HCT116 (cell line): ENCODE data around the gene SNX25. TPM values are rescaled to one million over a fixed set of nuclear protein-coding genes. Genes with fewer than 3 reads are reported as not detected.

Experiments used
- ATAC-seq: fragments of 200-7000 bp; cut with Tn5 transposase; 2 replicates; pipeline ENCODE4 v1.9.1; 2020; ENCODE audit warnings: mild to moderate bottlenecking, moderate library complexity
- BruUV-seq: library from RNA; stranded (reverse); fragments of 400-500 nt; replicated peaks from 2 replicates; lab custom pipeline; 2021; lab: Mats Ljungman, UMichigan
- CTCF ChIA-PET: fragments of 300-600 bp; sonication (Branson Sonifier 250); formaldehyde crosslinking; loops from one replicate; lab custom pipeline; 2021; ENCODE audit warnings: antibody characterized with exemption; lab: Charles Lee
- POLR2A ChIA-PET: fragments of 300-600, 350-600 bp; sonication (Branson Sonifier 250); formaldehyde crosslinking; loops from one replicate; lab custom pipeline; 2021; ENCODE audit warnings: antibody characterized with exemption; lab: Charles Lee
- RAD21 ChIA-PET, 2 experiments: fragments of 300-600 bp; sonication (Branson Sonifier 250); formaldehyde crosslinking; loops; one replicate each; lab custom pipeline; 2023; ENCODE audit warnings: low total read pairs in 2 of 2; ENCODE audit not compliant: uncharacterized antibody in 2 of 2, unreplicated experiment in 2 of 2, low non-redundant PET in 1 of 2; lab: Charles Lee
- DNase-seq: peaks from one replicate; pipeline ENCODE4 v3.0.0-alpha.2; 2010; ENCODE audit warnings: low read depth, low spot score
- H2AFZ ChIP-seq: fragments of 200-600 bp; shearing (Covaris generic), sonication (generic); 2 replicates; pipeline ENCODE4 v1.6.1; 2017; ENCODE audit warnings: low read depth, mixed run types, mixed read lengths, antibody characterized with exemption, low read length; ENCODE audit not compliant: poor library complexity, severe bottlenecking
- H3K27ac ChIP-seq: 2 replicates; pipeline ENCODE4 v1.5.1; 2012; ENCODE audit warnings: low read depth, low read length
- H3K27me3 ChIP-seq: fragments of 200-600 bp; sonication (generic); 2 replicates; pipeline ENCODE4 v1.6.1; 2016; ENCODE audit warnings: mixed run types, low read length, mixed read lengths; ENCODE audit not compliant: insufficient read depth
- H3K36me3 ChIP-seq, 2 experiments: fragments of 200-500 bp in 1 of 2; fragments of 200-600 bp in 1 of 2; sonication (Bioruptor generic) in 1 of 2; sonication (generic) in 1 of 2; 2 replicates each; pipeline versions ENCODE4 v1.5.1 to v1.6.1; 2014 to 2016; ENCODE audit warnings: low read length in 2 of 2, inconsistent platforms in 1 of 2, mixed read lengths in 1 of 2, mixed run types in 1 of 2; ENCODE audit not compliant: insufficient read depth in 2 of 2, control insufficient read depth in 1 of 2
- H3K4me1 ChIP-seq, 2 experiments: fragments of 200-600 bp in 1 of 2; sonication (generic) in 1 of 2; 2 replicates each; pipeline versions ENCODE4 v1.5.1 to v1.6.1; 2012 to 2017; ENCODE audit warnings: low read length in 2 of 2, inconsistent platforms in 1 of 2, mild to moderate bottlenecking in 1 of 2, mixed read lengths in 1 of 2, mixed run types in 1 of 2, moderate library complexity in 1 of 2; ENCODE audit not compliant: insufficient read depth in 2 of 2, control insufficient read depth in 1 of 2
- H3K4me2 ChIP-seq: fragments of 200-600 bp; sonication (generic); 2 replicates; pipeline ENCODE4 v1.6.1; 2017; ENCODE audit warnings: mixed run types, low read length, mixed read lengths
- H3K4me3 ChIP-seq, 2 experiments: fragments of 200-600 bp in 1 of 2; sonication (generic) in 1 of 2; replicated peaks in 1 of 2; 2 replicates each; pipeline ENCODE4 v1.5.1; 2011 to 2016; ENCODE audit warnings: low read length in 2 of 2, control low read depth in 1 of 2, low read depth in 1 of 2, mild to moderate bottlenecking in 1 of 2, mixed read lengths in 1 of 2, mixed run types in 1 of 2
- H3K79me2 ChIP-seq: fragments of 200-600 bp; sonication (generic); 2 replicates; pipeline ENCODE4 v1.6.1; 2017; ENCODE audit warnings: mild to moderate bottlenecking, mixed run types, low read length, moderate library complexity, mixed read lengths; ENCODE audit not compliant: insufficient read depth
- H3K9ac ChIP-seq: fragments of 200-600 bp; sonication (generic); 2 replicates; pipeline ENCODE4 v1.6.1; 2016; ENCODE audit warnings: low read length, mixed read lengths
- H3K9me2 ChIP-seq: fragments of 200-600 bp; sonication (generic), shearing (Covaris generic); 2 replicates; pipeline ENCODE4 v1.6.1; 2017; ENCODE audit warnings: mixed run types, mild to moderate bottlenecking, moderate library complexity; ENCODE audit not compliant: insufficient read depth
- H3K9me3 ChIP-seq, 2 experiments: fragments of 200-500 bp in 1 of 2; fragments of 200-600 bp in 1 of 2; sonication (Bioruptor generic) in 1 of 2; sonication (generic) in 1 of 2; 2 replicates each; pipeline ENCODE4 v1.6.1; 2014 to 2017; ENCODE audit warnings: low read length in 2 of 2, mixed read lengths in 2 of 2, inconsistent platforms in 1 of 2, low read depth in 1 of 2, mild to moderate bottlenecking in 1 of 2, mixed run types in 1 of 2, moderate library complexity in 1 of 2; ENCODE audit not compliant: control insufficient read depth in 1 of 2, insufficient read depth in 1 of 2
- H4K20me1 ChIP-seq: fragments of 200-600 bp; sonication (generic), shearing (Covaris generic); 2 replicates; pipeline ENCODE4 v1.6.1; 2017; ENCODE audit warnings: mixed run types, mild to moderate bottlenecking, moderate library complexity; ENCODE audit not compliant: insufficient read depth
- CBX3 ChIP-seq: IDR thresholded peaks from 2 replicates; pipeline ENCODE4 v1.6.1; 2012; ENCODE audit warnings: low read depth
- CEBPB ChIP-seq: IDR thresholded peaks from 2 replicates; pipeline ENCODE4 v1.6.1; 2012; ENCODE audit warnings: low read depth
- EGR1 ChIP-seq: IDR thresholded peaks from 2 replicates; pipeline ENCODE4 v1.6.1; 2012; ENCODE audit warnings: low read depth
- ELF1 ChIP-seq: IDR thresholded peaks from 2 replicates; pipeline ENCODE4 v1.6.1; 2012; ENCODE audit warnings: low read depth, borderline replicate concordance
- EZH2phosphoT487 ChIP-seq: fragments of 200-600 bp; IDR thresholded peaks from 2 replicates; pipeline ENCODE4 v1.6.1; 2018; ENCODE audit warnings: antibody characterized with exemption, borderline replicate concordance
- FOSL1 ChIP-seq: IDR thresholded peaks from 2 replicates; pipeline ENCODE4 v1.6.1; 2012; ENCODE audit warnings: low read depth
- POLR2A ChIP-seq: IDR thresholded peaks from 2 replicates; pipeline ENCODE4 v1.7.0; 2011; ENCODE audit warnings: borderline replicate concordance; ENCODE audit not compliant: insufficient read depth, insufficient read length; ENCODE audit errors: extremely low read depth
- POLR2AphosphoS5 ChIP-seq: IDR thresholded peaks from 2 replicates; pipeline ENCODE4 v1.6.1; 2011; ENCODE audit warnings: mild to moderate bottlenecking, low read depth, low read length, moderate library complexity
- SIN3A ChIP-seq: IDR thresholded peaks from 2 replicates; pipeline ENCODE4 v1.6.1; 2012; ENCODE audit warnings: low read depth
- SP1 ChIP-seq: IDR thresholded peaks from 2 replicates; pipeline ENCODE4 v1.6.1; 2012; ENCODE audit warnings: low read depth
- SRF ChIP-seq: IDR thresholded peaks from 2 replicates; pipeline ENCODE4 v1.6.1; 2012; ENCODE audit warnings: low read depth
- TCF7L2 ChIP-seq: IDR thresholded peaks from 2 replicates; pipeline ENCODE4 v1.7.0; 2011; ENCODE audit warnings: borderline replicate concordance, inconsistent platforms; ENCODE audit not compliant: insufficient read depth, insufficient read length; ENCODE audit errors: extremely low read depth
- ZFX ChIP-seq: fragments of 450-650 bp; IDR thresholded peaks from 2 replicates; pipeline ENCODE4 v1.6.1; 2017
- ZNF274 ChIP-seq: fragments of 200-500 bp; sonication (Bioruptor generic); IDR thresholded peaks from 2 replicates; pipeline ENCODE4 v1.6.1; 2014; ENCODE audit warnings: mild to moderate bottlenecking, low read depth, low read length, inconsistent platforms
- intact Hi-C: fragments of 100-400 bp; cut with micrococcal nuclease; formaldehyde crosslinking; loops from 2 replicates; pipeline ENCODE4 v1.10.0; 2022
- total RNA-seq: library from RNA; stranded (reverse); gene quantifications from one replicate; pipeline ENCODE4 v1.2.1, GENCODE V29; 2021; ENCODE audit not compliant: unreplicated experiment
- TF ChIP-seq, protein P1 (sequence below): IDR thresholded peaks from 2 replicates; pipeline ENCODE4 v1.6.1; 2012; ENCODE audit warnings: low read depth
- TF ChIP-seq, protein P2 (sequence below), 3 experiments: fragments of 200-600 bp in 1 of 3; sonication (generic) in 1 of 3; IDR thresholded peaks in 2 of 3; conservative IDR thresholded peaks in 1 of 3; 2 replicates each; pipeline ENCODE4 v1.5.1; 2012 to 2017; ENCODE audit warnings: low read depth in 2 of 3, low read length in 2 of 3, antibody characterized with exemption in 1 of 3, borderline replicate concordance in 1 of 3, control low read depth in 1 of 3, mild to moderate bottlenecking in 1 of 3, mixed read lengths in 1 of 3, mixed run types in 1 of 3, moderate library complexity in 1 of 3; ENCODE audit not compliant: insufficient read depth in 1 of 3
- TF ChIP-seq, protein P3 (sequence below): IDR thresholded peaks from 2 replicates; pipeline ENCODE4 v1.6.1; 2012
- TF ChIP-seq, protein P4 (sequence below): IDR thresholded peaks from 2 replicates; pipeline ENCODE4 v1.6.1; 2012

SNX25 gene
- total RNA-seq, 1 experiment from 2014 or later: 20.9 TPM

DNA sequence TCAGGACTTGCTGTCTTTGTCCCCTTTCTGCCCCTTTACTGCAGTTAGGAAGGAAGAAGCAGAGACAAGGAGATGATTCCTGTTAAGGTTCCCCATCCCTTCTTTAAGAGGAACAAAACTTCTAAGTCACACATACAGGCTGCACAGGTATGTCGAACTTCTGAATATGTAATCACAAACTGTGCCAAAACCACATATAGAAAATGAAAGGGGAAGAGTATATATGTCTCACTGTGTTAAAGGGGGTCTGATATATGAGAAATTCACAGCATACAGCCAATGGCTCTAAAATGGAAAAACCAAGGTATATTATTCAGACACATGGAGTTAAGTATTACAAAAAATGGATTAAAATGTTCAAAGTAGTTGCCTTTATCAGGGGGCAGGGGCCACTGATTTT is 17.3 kb upstream of the SNX25 start:
- POLR2A ChIA-PET: no interaction called here
- RAD21 ChIA-PET: no interaction called here
- intact Hi-C loops: no loop called here

More for the DNA sequence above, 17.3 kb upstream of the SNX25 start:
- Histone ChIP-seq H3K9ac (no peak overlapping the region), H3K4me3 (no peak overlapping the region), H3K9me3 (no peaks in the 10 kb centered on the region), H3K79me2 (peaks cover 67% of the 10 kb centered on the region), H3K4me1 (peaks cover 31 to 34% of the 10 kb centered on the region in 2 experiments), H3K27me3 (no peaks in the 10 kb centered on the region)
- TF ChIP-seq CBX3 (no peak), SRF (no peak), SIN3A (no peak), EZH2phosphoT487 (no peak), FOSL1 (no peak), ZNF274 (no peak), EGR1 (no peak), SP1 (no peak), ZFX (no peak), CEBPB (no peak), TCF7L2 (no peak), POLR2A (no peak), POLR2AphosphoS5 (no peak), ELF1 (no peak)
- TF ChIP-seq, protein P1, sequence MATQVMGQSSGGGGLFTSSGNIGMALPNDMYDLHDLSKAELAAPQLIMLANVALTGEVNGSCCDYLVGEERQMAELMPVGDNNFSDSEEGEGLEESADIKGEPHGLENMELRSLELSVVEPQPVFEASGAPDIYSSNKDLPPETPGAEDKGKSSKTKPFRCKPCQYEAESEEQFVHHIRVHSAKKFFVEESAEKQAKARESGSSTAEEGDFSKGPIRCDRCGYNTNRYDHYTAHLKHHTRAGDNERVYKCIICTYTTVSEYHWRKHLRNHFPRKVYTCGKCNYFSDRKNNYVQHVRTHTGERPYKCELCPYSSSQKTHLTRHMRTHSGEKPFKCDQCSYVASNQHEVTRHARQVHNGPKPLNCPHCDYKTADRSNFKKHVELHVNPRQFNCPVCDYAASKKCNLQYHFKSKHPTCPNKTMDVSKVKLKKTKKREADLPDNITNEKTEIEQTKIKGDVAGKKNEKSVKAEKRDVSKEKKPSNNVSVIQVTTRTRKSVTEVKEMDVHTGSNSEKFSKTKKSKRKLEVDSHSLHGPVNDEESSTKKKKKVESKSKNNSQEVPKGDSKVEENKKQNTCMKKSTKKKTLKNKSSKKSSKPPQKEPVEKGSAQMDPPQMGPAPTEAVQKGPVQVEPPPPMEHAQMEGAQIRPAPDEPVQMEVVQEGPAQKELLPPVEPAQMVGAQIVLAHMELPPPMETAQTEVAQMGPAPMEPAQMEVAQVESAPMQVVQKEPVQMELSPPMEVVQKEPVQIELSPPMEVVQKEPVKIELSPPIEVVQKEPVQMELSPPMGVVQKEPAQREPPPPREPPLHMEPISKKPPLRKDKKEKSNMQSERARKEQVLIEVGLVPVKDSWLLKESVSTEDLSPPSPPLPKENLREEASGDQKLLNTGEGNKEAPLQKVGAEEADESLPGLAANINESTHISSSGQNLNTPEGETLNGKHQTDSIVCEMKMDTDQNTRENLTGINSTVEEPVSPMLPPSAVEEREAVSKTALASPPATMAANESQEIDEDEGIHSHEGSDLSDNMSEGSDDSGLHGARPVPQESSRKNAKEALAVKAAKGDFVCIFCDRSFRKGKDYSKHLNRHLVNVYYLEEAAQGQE: no peak
- TF ChIP-seq, protein P2, sequence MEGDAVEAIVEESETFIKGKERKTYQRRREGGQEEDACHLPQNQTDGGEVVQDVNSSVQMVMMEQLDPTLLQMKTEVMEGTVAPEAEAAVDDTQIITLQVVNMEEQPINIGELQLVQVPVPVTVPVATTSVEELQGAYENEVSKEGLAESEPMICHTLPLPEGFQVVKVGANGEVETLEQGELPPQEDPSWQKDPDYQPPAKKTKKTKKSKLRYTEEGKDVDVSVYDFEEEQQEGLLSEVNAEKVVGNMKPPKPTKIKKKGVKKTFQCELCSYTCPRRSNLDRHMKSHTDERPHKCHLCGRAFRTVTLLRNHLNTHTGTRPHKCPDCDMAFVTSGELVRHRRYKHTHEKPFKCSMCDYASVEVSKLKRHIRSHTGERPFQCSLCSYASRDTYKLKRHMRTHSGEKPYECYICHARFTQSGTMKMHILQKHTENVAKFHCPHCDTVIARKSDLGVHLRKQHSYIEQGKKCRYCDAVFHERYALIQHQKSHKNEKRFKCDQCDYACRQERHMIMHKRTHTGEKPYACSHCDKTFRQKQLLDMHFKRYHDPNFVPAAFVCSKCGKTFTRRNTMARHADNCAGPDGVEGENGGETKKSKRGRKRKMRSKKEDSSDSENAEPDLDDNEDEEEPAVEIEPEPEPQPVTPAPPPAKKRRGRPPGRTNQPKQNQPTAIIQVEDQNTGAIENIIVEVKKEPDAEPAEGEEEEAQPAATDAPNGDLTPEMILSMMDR (IDR thresholded peaks at IDR 0.05 in 2 of 3, conservative IDR thresholded peaks at IDR 0.05 in 1 of 3; ENCODE audit: borderline replicate concordance in 1 of 3, insufficient read depth in 1 of 3, low read depth in 2 of 3, low read length in 2 of 3): no peak
- TF ChIP-seq, protein P3, sequence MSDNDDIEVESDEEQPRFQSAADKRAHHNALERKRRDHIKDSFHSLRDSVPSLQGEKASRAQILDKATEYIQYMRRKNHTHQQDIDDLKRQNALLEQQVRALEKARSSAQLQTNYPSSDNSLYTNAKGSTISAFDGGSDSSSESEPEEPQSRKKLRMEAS: no peak
- TF ChIP-seq, protein P4, sequence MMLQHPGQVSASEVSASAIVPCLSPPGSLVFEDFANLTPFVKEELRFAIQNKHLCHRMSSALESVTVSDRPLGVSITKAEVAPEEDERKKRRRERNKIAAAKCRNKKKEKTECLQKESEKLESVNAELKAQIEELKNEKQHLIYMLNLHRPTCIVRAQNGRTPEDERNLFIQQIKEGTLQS: no peak
- TF ChIP-seq, all 23 proteins: peak for 0
- CTCF ChIA-PET: no interaction called here
- DNase-seq (no peak), ATAC-seq (no peak)
- H3K9me2 ChIP-seq: no peaks in the 10 kb centered on the region
- H3K27ac ChIP-seq: no peak overlapping the region
- H3K4me2 ChIP-seq: no peak overlapping the region
- BruUV-seq: no TSS peak
- H2AFZ ChIP-seq: no peak overlapping the region
- peaks cover 5% of the 10 kb centered on the region; the same call in 1 of the 2 replicates for H4K20me1 ChIP-seq
- peaks cover 3 to 14% of the 10 kb centered on the region in 2 experiments; a peak in 1 of 4 replicates for H3K36me3 ChIP-seq
